ENCODE results near the gene LRRC26. TPM values are rescaled to one million over a fixed set of nuclear protein-coding genes. Genes with fewer than 3 reads are reported as not detected.
A peak's percentile ranks its signal among the peaks of the same experiment; 100 is the strongest.
"Not testable (repeated sequence)": the region's sequence is repeated elsewhere in the genome, so short reads cannot be mapped to it uniquely, and the experiment has no call there.

The LRRC26 gene
- total RNA-seq, 1 experiment from 2014 or later = 2.1 TPM

DNA sequence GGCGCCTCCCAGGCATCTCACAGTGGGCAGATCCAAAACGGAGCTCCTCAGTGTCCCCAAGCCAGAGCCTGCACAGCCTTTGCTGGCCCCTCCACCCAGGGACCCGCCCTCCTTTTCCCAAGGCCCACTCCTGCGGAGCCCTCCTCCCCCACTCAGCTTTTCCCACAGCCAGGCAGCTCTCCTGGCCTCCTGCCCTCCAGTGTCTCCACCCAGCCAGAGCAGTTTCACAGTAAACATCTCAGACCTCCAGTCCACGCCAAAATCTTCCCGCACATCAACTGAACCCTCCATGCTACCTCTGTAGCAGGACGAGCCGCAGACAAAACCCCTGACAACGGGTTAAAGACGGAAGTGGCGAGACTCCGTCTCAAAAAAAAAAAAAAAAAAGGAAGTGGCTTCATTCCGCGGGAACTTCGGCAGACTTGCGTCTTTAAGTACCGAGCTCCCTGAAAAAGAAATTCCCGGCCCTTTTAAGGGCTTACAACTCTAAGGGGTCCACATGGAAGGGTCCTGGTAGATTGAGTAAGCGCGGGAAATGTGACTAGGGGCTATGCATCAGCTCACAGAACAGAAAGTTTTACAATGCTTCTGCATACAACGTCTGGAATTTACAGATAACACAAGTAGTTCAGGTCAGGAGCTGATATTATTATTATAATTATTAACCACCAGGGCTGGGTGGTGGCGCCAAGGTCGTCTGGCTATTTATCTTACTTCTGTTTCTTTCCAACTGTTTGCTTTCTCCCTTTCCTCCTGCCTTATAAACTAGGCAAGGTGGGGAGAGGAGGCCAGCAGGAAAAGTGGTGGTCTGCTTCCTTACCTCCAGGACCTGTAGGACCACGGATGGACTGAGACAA is 42.3 kb downstream of the LRRC26 start:
- no peak for TF ChIP-seq JUN (CRISPR knock-in tag; IDR thresholded peaks at IDR 0.05)
- ATAC-seq = no peak
- Mint-ChIP-seq H3K27ac (0 out of 2 replicates have a peak overlapping the region, but pooled peaks have one; percentile 60), H3K4me3 (peak overlapping the region; percentile 78), H3K9me3 (no peaks in the 10 kb centered on the region), H3K4me1 (peaks cover 14% of the 10 kb centered on the region), H3K27me3 (ENCODE audit: low read depth) (peaks cover 16% of the 10 kb centered on the region), H3K36me3 (no peaks in the 10 kb centered on the region)
- no peak for DNase-seq (ENCODE audit: low spot score)
- ChIA-PET CTCF (interaction anchor here (0.6 to 1.5 kb wide), 4 partner anchors 11 to 109 kb away, joined by 3 to 7 read pairs (median 5); no protein-coding TSS in a partner anchor), POLR2A (no interaction called here)

DNA sequence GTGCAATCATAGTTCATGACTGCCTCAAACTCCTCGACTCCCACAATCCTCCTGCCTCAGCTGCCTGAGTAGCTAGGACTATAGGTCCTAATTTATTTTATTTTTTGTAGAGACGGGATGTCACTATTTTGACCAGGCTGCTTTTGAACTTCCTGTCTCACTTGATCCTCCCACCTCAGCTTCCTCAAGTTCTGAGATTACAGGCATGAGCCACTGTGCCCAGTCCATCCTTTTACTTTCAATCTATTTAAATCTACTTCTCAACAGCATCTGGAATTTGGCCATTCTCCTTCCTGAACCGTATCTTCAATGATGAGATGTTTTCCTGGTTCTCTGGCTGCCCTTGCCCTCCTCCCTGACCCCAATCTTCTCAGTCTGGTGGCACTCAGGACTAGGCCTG is 43.1 kb downstream of the LRRC26 start:
- peaks cover 14% of the 10 kb centered on the region for H3K27me3 Mint-ChIP-seq (ENCODE audit: low read depth)
- H3K9me3 Mint-ChIP-seq = no peaks in the 10 kb centered on the region
- H3K4me1 Mint-ChIP-seq = peaks cover 14% of the 10 kb centered on the region
- H3K36me3 Mint-ChIP-seq = no peaks in the 10 kb centered on the region
- ChIA-PET POLR2A (interaction anchor here (0.7 kb wide), 1 partner anchor 13 kb away, joined by 4 read pairs; no protein-coding TSS in a partner anchor), CTCF (interaction anchor here (1.0 kb wide), 1 partner anchor 23 kb away, joined by 3 read pairs; no protein-coding TSS in a partner anchor)
- no peak overlapping the region for H3K4me3 Mint-ChIP-seq
- no peak for ATAC-seq
- TF ChIP-seq, protein P1, sequence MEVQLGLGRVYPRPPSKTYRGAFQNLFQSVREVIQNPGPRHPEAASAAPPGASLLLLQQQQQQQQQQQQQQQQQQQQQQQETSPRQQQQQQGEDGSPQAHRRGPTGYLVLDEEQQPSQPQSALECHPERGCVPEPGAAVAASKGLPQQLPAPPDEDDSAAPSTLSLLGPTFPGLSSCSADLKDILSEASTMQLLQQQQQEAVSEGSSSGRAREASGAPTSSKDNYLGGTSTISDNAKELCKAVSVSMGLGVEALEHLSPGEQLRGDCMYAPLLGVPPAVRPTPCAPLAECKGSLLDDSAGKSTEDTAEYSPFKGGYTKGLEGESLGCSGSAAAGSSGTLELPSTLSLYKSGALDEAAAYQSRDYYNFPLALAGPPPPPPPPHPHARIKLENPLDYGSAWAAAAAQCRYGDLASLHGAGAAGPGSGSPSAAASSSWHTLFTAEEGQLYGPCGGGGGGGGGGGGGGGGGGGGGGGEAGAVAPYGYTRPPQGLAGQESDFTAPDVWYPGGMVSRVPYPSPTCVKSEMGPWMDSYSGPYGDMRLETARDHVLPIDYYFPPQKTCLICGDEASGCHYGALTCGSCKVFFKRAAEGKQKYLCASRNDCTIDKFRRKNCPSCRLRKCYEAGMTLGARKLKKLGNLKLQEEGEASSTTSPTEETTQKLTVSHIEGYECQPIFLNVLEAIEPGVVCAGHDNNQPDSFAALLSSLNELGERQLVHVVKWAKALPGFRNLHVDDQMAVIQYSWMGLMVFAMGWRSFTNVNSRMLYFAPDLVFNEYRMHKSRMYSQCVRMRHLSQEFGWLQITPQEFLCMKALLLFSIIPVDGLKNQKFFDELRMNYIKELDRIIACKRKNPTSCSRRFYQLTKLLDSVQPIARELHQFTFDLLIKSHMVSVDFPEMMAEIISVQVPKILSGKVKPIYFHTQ (CRISPR knock-in tag; IDR thresholded peaks at IDR 0.05) = no peak
- TF ChIP-seq ZNF138 (CRISPR knock-in tag; conservative IDR thresholded peaks at IDR 0.05) = no peak
- TF ChIP-seq IRF2 (CRISPR knock-in tag; IDR thresholded peaks at IDR 0.05; ENCODE audit: borderline replicate concordance, low read depth) = no peak
- TF ChIP-seq, protein P2, sequence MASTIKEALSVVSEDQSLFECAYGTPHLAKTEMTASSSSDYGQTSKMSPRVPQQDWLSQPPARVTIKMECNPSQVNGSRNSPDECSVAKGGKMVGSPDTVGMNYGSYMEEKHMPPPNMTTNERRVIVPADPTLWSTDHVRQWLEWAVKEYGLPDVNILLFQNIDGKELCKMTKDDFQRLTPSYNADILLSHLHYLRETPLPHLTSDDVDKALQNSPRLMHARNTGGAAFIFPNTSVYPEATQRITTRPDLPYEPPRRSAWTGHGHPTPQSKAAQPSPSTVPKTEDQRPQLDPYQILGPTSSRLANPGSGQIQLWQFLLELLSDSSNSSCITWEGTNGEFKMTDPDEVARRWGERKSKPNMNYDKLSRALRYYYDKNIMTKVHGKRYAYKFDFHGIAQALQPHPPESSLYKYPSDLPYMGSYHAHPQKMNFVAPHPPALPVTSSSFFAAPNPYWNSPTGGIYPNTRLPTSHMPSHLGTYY (CRISPR knock-in tag; IDR thresholded peaks at IDR 0.05) = no peak
- no peak for TF ChIP-seq ZNF423 (CRISPR knock-in tag; IDR thresholded peaks at IDR 0.05)
- TF ChIP-seq ATF1 (CRISPR knock-in tag; IDR thresholded peaks at IDR 0.05) = no peak
- TF ChIP-seq NR3C1 (CRISPR knock-in tag; conservative IDR thresholded peaks at IDR 0.05; ENCODE audit: low read depth) = no peak
- peak overlapping the region; percentile 71; the same call in 1 of the 2 replicates for H3K27ac Mint-ChIP-seq
- DNase-seq (ENCODE audit: low spot score) = no peak

GRCh38 chr9:137123952-137124462 is 45.8 kb downstream of the LRRC26 start:
- H3K27ac Mint-ChIP-seq; H3K36me3 Mint-ChIP-seq; H3K27me3 Mint-ChIP-seq (ENCODE audit: low read depth); ATAC-seq; H3K9me3 Mint-ChIP-seq; DNase-seq (ENCODE audit: low spot score); POLR2A ChIA-PET; H3K4me3 Mint-ChIP-seq: not testable (repeated sequence)
- H3K4me1 Mint-ChIP-seq = peaks cover 14% of the 10 kb centered on the region
- CTCF ChIA-PET = interaction anchor here (0.6 to 2.6 kb wide), 3 partner anchors 51 to 113 kb away, joined by 3 to 14 read pairs (median 4); no protein-coding TSS in a partner anchor

GRCh38 chr9:137123468-137123837 is 46.4 kb downstream of the LRRC26 start:
- Mint-ChIP-seq H3K4me3 (no peak overlapping the region), H3K27me3 (ENCODE audit: low read depth) (no peaks in the 10 kb centered on the region; the same call in 1 of the 2 replicates), H3K9me3 (peaks cover 8% of the 10 kb centered on the region), H3K36me3 (no peaks in the 10 kb centered on the region), H3K27ac (no peak overlapping the region), H3K4me1 (peaks cover 9% of the 10 kb centered on the region)
- ChIA-PET POLR2A (no interaction called here), CTCF (interaction anchor here (1.0 to 2.6 kb wide), 4 partner anchors 15 to 113 kb away, joined by 4 to 14 read pairs (median 4); no protein-coding TSS in a partner anchor)
- DNase-seq (ENCODE audit: low spot score) = no peak
- no peak for ATAC-seq
- TF ChIP-seq ZNF423 (CRISPR knock-in tag; IDR thresholded peaks at IDR 0.05) = no peak
- no peak for TF ChIP-seq EMX1 (CRISPR knock-in tag; IDR thresholded peaks at IDR 0.05)
- no peak for TF ChIP-seq FOXJ3 (CRISPR knock-in tag; IDR thresholded peaks at IDR 0.05; ENCODE audit: borderline replicate concordance)
- TF ChIP-seq TCF7 (CRISPR knock-in tag; IDR thresholded peaks at IDR 0.05; ENCODE audit: low read depth) = no peak
- no peak for TF ChIP-seq ZNF396 (CRISPR knock-in tag; IDR thresholded peaks at IDR 0.05; ENCODE audit: borderline replicate concordance)
- TF ChIP-seq MXD4 (CRISPR knock-in tag; IDR thresholded peaks at IDR 0.05; ENCODE audit: borderline replicate concordance) = no peak
- no peak for TF ChIP-seq NFATC4 (CRISPR knock-in tag; IDR thresholded peaks at IDR 0.05)
- TF ChIP-seq HMGA2 (CRISPR knock-in tag; IDR thresholded peaks at IDR 0.05) = no peak
- TF ChIP-seq ELF4 (CRISPR knock-in tag; IDR thresholded peaks at IDR 0.05; ENCODE audit: low read depth) = no peak

- DNase-seq (ENCODE audit: low spot score); H3K9me3 Mint-ChIP-seq; H3K27me3 Mint-ChIP-seq (ENCODE audit: low read depth); H3K4me3 Mint-ChIP-seq; ATAC-seq; POLR2A ChIA-PET; H3K4me1 Mint-ChIP-seq; H3K36me3 Mint-ChIP-seq; H3K27ac Mint-ChIP-seq: not testable (repeated sequence)
- CTCF ChIA-PET = interaction anchor here (1.0 to 2.6 kb wide), 4 partner anchors 15 to 113 kb away, joined by 4 to 14 read pairs (median 4); no protein-coding TSS in a partner anchor
Observed at GRCh38 chr9:137122796-137123467, 46.9 kb downstream of the LRRC26 start.
